Astrocyte of the spinal cord (primary cell): ENCODE results near the gene P3H2.

ENCODE experiments used
- DNase-seq: peaks from one replicate; pipeline ENCODE4 v3.0.0; 2011; ENCODE audit warnings: low read depth, low spot score
- H3K4me3 ChIP-seq: 2 replicates; pipeline ENCODE4 v1.5.1; 2011; ENCODE audit warnings: low read depth, mild to moderate bottlenecking, low read length, moderate library complexity
- in situ Hi-C: cut with HindIII; loops from 2 replicates; pipeline ENCODE4 v1.10.0; 2017; ENCODE audit warnings: low sequenced_read_pairs
- TF ChIP-seq, protein P1 (sequence below): IDR thresholded peaks from 2 replicates; pipeline ENCODE4 v1.5.1; 2012; ENCODE audit warnings: low read depth, mild to moderate bottlenecking, low read length, inconsistent platforms

The P3H2 gene

DNA sequence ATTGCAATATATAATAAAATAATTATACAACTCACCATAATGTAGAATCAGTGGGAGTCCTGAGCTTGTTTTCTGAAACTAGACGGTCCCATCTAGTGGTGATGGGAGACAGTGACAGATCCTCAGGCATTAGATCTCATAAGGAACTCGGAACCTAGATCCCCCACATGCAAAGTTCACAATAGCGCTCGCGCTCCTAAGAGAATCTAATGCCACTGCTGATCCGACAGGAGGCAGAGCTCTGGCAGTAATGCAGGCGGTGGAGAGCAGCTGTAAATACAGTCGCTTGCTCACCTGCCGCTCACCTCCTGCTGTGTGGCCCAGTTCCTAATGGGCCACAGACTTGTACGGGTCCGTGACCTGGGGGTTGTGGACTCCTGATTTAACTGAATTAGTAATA, 87.8 kb downstream of the P3H2 start:
- in situ Hi-C loops = no loop called here
- DNase-seq = no peak
- H3K4me3 ChIP-seq = no peak overlapping the region
- TF ChIP-seq, protein P1, sequence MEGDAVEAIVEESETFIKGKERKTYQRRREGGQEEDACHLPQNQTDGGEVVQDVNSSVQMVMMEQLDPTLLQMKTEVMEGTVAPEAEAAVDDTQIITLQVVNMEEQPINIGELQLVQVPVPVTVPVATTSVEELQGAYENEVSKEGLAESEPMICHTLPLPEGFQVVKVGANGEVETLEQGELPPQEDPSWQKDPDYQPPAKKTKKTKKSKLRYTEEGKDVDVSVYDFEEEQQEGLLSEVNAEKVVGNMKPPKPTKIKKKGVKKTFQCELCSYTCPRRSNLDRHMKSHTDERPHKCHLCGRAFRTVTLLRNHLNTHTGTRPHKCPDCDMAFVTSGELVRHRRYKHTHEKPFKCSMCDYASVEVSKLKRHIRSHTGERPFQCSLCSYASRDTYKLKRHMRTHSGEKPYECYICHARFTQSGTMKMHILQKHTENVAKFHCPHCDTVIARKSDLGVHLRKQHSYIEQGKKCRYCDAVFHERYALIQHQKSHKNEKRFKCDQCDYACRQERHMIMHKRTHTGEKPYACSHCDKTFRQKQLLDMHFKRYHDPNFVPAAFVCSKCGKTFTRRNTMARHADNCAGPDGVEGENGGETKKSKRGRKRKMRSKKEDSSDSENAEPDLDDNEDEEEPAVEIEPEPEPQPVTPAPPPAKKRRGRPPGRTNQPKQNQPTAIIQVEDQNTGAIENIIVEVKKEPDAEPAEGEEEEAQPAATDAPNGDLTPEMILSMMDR = no peak

DNA sequence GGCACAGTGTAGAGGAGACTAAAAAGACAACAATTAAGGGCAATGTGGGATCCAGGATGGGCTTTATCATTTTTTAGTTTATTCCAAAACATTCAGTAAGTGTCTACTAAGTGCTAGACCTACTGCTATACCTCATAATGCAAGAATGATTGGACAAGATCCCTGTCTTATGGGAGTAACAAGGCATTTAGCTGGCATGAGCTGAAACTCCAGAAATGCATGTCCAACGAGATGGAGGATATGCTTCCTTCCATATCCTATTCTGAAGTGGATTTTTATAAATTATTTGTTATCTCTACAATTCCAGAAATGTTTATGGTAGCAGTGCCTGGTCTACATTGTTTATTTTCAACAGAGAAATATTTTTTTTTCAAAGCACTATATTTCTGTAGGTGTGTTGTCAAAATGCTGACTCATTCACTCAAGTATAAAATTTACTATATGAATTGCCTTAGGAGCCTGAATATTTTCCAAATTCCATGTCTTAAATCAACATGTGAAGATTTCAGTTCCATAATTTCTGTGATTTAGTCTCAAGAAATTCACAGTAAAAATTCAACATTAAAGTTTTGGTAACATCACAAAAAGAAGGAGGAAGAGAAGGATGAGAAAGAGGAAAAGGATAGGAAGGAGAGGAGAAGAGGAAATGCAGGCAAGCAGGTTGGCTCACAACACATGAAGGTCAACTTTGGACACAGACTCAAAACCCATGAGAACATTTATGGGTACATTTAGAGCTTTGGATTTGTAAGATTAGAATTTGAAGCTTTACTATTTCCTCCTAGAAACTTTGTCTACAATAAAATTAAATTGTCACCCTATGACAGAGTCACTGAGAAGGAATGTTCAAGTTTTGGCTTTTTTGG, 88.6 kb downstream of the P3H2 start:
- TF ChIP-seq, protein P1 = no peak
- DNase-seq = no peak
- no peak overlapping the region for H3K4me3 ChIP-seq
- in situ Hi-C loops = no loop called here

DNA sequence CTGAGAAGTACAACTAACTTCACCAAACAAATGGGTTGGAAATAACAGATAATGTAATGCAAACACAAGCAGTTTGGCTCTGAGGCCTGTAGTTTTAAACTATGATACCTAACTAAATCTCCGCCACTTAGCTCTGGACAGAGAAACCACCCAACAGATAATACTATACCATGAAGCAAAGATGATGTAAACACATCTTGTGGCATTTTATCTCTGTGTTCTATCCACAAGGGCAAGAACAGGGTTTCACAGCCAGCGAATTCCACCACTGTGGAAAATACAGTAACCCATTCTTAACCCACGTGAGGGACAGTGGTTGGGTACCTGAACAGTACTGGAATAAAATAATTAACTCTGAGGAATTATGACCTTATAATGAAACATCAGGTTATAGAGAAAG, 93.6 kb downstream of the P3H2 start:
- no peak overlapping the region for H3K4me3 ChIP-seq
- in situ Hi-C loops = no loop called here
- no peak for DNase-seq
- TF ChIP-seq, protein P1 = no peak

DNA sequence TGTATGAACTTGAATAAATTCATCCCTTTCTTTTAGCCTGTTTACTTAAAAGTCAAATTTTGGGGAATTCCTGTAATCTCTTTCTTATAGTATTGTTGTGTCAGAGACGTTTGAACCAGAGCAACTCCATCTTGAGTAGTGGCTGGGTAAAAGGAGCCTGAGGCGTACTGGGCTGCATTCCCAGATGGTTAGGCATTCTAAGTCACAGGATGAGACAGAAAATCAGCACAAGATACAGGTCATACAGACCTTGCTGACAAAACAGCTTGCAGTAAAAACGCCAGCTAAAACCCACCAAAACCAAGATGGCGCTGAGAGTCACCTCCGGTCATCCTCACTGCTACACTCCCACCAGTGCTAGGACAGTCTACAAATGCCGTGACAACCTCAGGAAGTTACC, 94.5 kb downstream of the P3H2 start:
- in situ Hi-C loops = no loop called here
- TF ChIP-seq, protein P1 = no peak
- H3K4me3 ChIP-seq = no peak overlapping the region
- no peak for DNase-seq

DNA sequence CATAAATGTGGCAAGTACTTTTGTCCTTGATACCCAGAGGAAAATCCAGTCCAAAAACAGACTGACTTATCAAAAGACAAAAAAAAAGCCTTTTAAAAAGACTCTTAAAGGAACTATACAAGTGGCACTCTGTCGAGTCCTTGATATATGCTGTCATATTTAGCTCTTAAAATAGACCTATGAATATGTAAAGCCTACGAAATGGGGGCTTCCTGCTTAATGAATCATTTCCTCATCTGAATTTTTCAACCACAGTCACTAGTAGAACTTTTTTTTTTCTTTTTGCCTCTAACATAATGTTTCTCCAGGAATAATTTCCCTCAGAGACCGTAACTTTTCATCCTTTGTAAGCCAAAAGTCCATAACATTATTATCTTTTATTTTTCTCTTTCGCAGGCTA, 95.8 kb downstream of the P3H2 start:
- in situ Hi-C loops = no loop called here
- TF ChIP-seq, protein P1 = no peak
- H3K4me3 ChIP-seq = no peak overlapping the region
- DNase-seq = peak; percentile 65

DNA sequence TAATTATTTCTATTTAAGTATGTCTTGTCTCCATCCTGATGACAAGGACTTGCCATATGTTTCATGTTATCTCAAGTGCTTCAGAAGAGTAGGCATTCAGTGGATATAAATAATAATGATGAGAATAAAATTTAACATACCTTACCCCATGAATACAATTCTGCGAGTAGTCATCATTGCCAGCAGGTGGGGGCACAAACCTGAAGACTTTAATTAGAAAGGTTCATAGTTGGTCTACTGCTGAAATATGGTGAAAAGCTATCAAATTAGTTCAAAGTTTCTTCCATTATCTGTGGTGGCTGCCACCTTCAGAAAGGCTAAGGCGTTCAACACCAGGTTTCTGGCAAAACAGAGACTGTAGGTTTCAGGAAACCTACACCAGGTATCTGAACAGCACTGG, 100.9 kb downstream of the P3H2 start:
- in situ Hi-C loops = no loop called here
- no peak for DNase-seq
- TF ChIP-seq, protein P1 = no peak
- H3K4me3 ChIP-seq = no peak overlapping the region
